GM11168 (cell line): ENCODE results near the gene CCDC167.

Experiments used
- in situ Hi-C: fragments of 300-500 bp; cut with MboI; formaldehyde crosslinking; loops from one replicate; pipeline ENCODE4 v1.12.0; 2022; ENCODE audit warnings: low sequenced_read_pairs; ENCODE audit not compliant: unreplicated experiment

Gene CCDC167

DNA sequence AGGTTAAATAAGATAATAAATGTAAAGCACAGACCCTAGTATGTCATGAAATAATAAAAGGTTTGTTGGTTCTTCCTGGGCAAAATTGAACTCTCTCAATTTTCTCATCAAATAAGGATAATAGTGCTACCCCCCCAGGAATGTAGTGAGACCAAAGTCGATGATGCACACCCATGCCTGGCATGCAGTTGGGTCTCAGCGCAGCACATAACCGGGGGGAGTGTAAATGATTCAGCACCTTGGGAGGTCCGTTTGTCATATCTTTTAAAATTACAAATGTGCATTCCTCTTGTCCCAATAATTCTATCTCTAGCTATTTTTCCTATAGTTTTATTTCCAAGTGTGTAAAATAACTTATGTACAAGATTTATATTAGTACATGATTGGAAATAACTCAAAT, 31.3 kb upstream of the CCDC167 start:
- in situ Hi-C loops, result no loop called here

DNA sequence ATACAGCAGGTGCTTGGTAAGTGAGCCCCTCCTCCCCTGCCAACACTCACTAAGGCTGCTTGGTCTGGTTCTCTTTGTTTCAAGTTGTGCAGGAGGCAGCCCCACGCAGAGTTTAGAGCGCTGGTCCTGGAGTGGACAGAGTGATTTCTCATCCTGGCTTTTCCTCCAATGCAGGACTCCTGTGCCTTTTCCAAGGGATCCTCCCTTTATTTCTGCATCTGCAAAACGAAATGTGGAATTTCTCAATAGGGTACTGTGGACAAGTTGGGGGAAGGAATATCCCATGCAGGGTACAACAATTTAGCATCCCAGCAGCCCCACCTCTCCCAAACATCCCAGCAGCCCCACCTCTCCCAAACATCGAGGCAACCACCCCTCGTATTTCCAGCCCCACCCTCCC, 30.6 kb upstream of the CCDC167 start:
- in situ Hi-C loops, result no loop called here

DNA sequence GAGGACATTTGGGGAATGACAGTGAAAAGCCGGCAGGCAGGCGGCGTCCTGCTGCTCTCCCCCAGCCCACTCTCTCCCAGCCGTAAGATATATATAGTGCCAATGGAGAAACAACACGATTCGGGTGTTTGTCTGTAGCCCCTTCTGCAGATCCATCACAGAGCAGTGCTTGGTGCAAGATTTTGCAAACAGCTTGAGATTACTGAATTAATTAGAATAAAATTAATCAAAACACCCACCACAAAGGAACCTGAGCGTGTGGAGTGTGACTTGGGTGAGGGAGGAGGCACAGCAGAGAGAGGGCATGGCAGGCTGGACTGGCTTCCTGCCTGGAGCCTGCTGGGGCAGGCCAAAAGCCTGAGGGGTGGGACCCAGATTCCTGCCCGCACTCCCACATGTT, 28.8 kb upstream of the CCDC167 start:
- in situ Hi-C loops, result no loop called here

DNA sequence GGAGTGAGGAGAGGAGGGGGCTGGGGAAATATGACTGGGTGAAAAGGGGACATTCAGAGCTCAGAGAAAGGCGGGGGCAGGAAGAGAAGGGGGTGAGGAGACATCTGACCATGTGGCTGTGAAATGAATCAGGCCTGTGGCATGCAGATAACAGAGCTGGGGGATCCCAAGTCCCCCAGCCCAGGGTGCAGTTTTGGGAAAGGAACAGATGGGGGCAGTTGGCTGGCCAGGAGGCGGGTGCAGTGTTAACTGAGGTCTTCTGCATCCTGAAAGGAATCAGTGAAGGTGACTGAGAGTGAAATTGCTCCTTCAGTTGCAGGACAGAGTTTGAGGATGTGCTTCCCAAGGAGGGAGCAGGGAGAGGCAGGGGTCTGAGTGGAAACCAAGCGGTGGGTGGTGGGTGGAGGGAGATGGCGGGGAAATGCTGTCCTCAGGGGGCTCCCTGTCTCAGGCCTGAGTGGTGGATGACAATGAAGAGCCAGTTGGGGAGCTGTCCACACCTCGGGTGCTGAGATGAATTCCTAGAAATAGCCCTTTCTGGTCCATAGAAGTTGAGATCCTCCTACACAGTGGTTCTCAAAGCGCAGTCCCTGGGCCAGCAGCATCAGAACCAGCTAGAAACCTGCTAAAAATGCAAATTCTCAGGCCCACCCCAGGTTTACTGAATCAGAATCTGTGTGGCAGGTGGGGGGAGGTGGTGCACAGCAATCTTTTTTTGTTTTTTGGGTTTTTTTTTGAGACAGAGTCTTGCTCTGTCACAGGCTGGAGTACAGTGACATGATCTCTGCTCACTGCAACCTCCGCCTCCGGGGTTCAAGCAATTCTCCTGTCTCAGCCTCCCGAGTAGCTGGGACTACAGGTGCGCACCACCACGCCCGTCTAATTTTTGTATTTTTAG, 26.0 kb upstream of the CCDC167 start:
- in situ Hi-C loops, result no loop called here

DNA sequence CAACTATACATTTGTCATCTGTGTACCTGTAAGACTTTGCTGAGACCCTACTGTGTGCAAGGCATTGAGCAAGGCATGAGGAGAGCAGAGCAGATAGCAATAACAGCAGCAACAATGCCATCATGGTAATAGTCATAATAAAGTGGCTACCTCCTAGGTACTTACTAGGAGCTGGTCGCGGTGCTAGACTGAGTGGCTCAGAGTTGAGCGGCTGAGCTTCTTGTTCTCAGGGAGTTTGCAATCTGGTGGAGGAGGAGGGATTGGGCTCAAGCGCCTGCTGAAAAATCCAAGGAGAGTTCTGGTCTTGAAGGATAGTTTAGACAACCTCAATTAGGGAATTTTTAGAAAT, 25.3 kb upstream of the CCDC167 start:
- in situ Hi-C loops, result no loop called here

DNA sequence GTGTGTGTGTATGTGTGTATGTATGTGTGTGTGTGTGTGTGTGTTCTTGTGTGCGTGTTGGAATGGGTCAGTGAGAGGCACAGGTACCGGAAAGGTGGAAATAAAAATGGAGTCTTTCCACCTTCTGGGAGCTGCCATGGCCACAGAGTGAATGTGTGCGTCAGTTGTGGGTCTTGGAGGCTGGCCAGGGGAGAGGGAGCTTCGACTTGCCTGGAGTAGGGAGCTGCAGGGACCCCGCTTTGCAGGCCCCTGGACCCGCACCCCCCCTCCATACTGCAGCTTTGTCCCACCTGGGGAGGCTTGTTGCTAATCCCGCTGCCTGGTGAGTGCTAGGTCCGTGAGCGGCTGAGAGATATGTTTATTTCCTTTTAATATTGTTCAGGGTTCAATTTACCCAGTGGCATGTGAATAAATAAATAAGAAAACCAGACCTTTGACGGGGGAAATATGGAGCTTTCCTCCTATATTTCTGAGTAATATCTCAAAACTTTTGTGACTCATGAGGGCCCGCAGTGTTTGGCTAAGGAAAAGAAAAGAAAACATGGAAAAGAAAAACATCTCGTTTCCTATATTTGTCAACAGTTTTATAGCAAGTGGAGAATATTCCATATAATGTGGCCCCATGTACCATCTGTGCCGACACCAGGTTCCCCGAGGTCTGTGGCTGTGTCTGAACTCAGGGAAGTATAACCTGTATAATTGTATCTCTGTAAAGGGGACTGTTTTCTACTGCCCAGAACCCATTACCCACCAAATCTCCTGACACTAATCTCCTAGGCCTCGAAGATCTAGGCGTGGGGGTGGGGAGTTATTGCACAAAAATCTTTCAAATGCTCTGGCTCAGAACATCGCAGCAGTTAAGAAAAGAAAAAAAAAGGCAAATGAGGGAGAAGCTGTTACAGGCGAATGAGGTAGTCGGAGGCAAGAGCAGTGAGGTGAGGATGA, 24.6 kb upstream of the CCDC167 start:
- in situ Hi-C loops, result no loop called here

DNA sequence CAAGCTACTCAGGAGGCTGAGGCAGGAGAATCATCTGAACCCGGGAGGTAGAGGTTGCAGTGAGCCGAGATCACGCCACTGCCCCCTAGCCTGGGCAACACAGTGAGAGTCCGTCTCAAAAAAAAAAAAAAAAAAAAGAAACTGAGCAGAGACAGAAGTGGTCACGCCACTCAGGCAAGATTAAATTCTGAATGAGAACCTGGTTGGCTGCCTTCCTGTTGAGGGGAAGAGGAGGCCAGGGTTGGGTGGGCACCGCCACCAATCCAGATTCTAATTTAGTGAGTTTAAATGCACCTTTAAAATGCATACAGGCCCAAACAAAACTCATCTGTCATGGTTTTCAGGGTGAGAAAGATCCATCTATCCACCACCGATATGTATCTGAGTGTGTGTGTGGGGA, 23.7 kb upstream of the CCDC167 start:
- in situ Hi-C loops, result no loop called here

DNA sequence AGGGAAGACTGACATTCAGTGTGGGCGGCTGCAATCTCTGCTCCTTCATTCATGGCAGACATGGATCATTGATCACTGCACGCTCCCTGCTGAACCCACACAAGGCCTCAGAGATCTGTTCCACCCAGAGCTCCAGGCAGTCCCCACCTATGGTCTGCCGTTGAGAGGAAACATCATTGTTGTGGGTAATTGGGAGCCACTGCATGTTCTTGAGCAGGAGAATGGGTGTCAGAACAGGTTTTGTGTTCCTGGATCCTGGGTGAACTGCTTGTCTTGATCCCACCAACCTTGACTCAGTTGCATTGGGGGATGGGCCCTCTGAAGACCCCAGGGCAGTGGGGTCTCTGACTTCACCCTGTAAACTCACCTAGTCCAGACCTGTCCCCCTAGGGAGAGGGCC, 23.1 kb upstream of the CCDC167 start:
- in situ Hi-C loops, result no loop called here

DNA sequence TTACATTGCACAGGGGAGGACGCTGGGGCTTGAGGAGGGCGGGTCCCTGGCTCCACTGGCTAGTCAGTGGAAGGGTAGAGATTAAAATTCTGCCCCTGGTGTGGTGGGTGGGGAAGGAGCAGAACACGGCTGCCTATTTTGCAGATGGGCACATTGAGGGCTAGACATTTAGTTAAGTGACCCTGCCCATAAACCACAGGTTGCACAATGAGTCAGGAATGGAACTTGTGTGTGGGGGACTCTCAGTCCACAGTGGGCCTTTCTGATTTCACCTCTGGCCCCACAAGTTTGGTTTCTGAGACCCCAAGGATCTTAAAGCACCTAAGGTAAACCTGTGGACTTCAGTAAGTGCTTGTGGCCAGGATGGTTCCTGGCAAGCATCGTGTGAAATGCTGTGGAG, 22.0 kb upstream of the CCDC167 start:
- in situ Hi-C loops, result no loop called here

DNA sequence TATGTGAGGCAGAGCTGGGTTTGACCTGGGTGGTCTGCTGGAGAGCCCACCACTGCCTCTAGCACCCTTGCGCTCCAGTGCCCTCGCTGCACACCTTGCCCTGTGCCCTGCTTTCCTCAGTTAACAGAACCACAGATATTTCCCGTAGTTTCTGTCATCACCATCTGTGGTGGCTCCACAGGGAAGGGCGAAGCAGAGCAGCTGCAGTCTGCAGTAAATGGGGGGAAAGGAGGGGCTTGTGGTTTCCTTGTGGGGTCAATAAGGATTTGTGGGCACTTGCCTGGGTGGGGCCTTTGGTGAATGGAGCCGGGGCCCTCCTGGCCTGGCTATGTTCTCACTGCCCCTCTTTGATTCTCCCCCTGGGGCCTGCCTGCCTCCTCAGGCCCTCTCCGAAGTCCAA, 21.2 kb upstream of the CCDC167 start:
- in situ Hi-C loops, result no loop called here

DNA sequence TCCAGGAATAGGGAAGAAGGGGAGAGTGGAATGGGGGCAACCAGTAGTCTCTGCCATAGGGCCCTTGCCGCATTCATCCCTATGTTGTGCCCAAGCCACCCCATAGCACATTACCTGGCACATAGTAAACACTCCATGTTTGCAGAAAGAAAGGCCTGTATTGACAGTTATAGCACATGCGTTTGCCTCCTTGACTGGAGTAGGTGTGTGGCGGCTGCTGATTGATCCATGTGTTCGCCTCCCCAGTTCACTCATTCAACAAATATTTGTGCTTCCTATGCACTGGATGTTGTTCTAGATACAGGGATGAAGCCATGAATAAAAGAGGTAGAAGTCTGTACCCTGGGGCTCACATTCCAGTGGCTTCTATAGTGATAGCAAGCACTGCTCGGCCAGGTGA, 19.8 kb upstream of the CCDC167 start:
- in situ Hi-C loops, result no loop called here

DNA sequence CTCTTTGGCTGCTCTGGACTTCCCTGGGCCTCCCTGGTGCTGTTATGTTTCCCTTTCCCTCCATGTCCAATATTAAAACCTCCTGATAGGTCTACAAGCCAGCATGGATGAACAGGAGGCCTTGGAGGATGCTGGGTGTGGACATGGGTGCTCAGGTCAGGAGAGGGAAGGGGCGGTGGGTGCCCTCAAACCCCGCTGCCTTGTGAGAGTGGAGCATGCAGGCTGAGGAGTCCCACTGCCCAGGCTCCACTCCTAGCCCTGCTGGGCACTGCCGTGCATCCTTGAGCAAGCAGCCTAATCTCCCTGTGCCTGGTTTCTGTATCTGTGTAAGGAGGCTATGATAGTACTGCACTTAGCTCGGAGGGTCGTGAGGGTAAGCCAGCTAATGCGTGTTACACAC, 18.4 kb upstream of the CCDC167 start:
- in situ Hi-C loops, result no loop called here

DNA sequence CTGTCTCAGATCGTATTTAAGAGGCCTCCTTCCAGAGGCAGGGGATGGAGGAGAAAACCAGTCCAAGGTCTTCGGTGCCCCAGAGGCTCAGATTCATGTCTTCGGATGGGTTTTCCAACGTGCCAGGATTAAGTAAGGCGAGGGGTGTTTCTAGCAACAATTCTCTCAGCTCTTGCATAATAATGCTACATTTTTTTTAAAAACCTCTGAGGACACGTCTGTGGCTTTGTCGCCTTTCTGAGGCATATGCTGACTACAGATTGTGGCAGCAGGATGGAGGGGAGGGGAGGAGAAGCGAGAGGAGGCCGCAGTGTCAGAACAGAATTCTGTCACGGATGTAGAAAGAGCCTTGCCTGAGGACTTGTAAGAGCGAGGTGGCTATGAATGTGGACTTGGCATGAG, 17.7 kb upstream of the CCDC167 start:
- in situ Hi-C loops, result no loop called here

DNA sequence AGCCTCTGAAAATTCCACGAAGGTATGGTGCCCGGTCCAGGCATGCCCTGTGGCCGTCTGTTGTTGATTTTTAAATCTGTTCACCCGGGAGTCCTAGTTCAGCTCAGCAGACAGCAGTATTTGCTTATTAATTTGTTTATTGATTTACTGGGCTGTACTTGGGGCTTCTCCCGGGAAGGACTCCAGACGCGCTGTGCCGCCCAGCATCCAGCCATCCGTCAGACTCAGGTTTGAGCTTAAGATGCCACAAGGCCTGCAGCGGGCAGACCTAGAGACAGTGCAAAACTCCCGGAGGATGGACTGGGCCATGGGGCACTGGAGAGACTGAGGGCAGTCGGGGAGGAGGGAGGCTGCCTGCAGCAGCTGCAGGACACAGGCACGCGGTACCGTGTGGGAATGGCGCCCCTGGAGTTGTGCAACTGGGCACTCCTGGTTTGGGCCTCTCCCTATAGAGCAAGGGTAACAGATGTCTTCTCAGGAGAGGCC, 17.3 kb upstream of the CCDC167 start:
- in situ Hi-C loops, result no loop called here

DNA sequence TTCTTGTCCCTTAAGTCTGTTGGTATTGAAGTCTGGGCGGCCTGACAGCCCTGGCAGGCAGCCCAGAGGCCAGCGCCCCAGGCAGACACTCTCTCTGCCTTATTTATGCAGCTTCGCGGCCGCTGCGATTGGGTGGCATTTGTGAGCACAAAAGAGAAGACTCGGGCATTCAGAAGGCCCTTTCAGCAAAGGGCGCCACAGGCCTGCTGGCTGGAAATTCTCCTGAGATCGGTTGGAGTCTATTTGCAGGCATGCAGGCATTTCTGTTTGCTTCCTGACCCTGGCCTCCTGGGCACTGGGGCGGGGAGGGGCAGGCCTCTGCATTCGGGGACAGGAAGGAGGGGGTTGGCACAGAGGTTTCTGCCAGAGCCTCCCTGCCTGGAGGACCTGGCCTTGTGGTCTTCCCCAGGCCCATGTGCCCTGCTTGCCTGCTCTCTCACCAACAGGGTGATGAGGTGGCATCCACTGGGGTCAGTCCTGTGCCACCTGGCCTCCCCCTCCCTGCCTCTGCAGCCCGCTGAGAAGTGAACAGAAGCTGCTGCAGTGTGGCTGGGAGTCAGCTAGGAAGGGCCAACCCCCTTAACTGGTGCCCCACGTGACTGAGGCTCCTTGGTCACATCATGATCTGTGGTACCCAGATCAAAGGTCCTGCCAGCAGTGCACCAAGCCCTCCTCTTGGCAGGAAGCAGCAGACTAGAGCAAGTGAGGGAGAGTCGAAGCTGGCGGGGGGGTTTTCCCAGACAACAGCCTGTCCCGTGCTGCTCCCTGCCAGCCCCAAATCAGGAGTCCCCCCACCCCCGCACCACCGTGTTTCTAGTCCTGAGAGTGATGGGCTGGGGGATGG, 16.6 kb upstream of the CCDC167 start:
- in situ Hi-C loops, result no loop called here

DNA sequence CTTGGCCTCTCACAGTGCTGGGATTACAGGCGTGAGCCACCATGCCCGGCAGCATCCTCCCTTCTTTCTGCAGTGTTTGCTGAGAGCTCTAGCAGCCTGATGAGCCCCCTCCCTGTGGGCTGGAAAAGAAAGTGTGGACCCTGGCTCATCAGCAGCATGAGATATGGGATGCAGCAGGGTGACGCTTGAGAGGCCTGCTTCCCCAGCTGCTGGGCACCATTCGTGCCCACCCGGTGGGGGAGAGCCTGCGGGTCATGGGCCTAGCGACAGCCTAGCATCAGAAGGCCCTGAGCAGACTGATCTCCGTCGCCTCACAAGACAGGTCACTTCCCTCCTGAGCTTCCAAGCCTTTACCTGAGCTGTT, 16.0 kb upstream of the CCDC167 start:
- in situ Hi-C loops, result no loop called here

DNA sequence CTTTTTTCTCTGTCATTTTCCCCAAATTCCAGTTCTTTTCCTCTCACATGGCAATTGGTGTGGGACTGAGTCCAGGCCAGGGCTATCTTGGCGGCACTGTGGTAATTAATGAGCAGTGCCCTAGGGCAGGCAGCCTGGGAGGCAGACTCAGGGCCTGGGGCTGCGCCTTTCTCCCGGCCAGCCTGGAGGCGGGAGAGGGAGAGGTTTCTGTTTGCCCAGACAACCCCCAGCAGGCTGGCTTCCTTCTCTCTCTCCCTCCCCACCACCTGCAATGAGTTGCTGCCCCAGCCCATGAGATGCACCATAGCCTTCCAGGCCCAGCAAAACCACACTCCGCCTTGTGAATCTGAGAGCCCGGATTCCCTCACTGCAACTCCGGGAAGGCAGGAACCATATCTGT, 15.1 kb upstream of the CCDC167 start:
- in situ Hi-C loops, result no loop called here

DNA sequence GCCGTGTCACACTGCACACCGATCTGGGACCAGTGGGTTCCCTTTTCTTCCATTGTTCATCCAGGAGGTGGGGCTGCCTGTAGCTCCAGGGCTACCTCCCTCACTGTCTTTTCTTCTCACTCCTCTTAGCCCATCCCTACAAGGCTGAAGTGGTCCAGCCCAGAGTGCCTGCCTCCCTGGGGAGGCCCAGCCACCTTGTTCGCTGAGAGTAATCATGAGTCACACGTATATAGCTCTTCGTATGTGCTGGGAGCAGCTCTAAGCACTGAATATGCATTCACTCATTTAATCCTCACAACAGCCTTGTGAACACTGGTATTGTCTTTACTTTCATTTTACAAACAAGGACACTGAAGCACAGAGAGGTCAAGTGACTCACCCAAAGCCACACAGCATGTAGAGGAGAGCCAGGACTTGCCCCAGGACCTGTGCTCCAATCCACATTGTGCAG, 14.7 kb upstream of the CCDC167 start:
- in situ Hi-C loops, result no loop called here

DNA sequence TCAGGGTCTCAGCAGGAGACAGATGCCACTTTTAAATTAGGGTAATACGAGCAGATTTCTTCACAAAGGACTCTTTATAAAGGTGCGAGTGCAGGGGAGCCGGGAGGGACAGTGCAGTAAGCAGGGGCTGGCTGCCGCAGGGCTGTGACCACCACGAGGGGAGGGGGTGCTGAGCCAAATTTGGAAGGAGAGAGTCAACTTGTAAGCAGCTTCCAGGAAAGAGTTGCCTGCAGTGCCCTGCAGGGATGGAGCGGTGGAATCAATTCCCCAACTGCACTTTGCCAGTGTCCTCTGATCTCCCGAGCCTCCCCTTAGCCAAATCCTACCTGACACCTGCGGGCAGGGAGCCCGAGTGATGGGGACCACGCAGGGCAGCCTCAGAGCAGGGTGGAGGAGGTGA, 13.9 kb upstream of the CCDC167 start:
- in situ Hi-C loops, result no loop called here

DNA sequence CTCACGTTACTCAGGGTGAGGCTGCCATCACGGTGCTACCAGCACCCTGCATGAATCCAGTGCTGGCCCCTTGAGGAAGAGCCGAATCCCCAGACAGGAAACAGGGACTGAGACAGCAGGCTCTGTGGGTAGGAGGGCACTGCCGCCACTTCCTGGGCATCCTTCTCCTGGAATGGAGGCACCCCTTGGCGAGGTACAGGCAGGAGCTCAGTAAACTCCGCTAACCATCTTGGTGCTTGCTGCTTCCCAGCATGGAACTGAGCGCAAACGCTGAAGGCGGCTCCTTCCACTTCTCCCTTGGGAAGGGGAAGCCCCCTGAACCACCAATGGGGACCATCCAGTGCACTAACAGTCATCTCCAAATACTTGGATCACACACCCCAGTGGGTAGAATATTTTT, 13.5 kb upstream of the CCDC167 start:
- in situ Hi-C loops, result no loop called here
